GM06990 (cell line): ENCODE measurements around the gene NDUFS8.

Source experiments
- DNase-seq: peaks from one replicate; pipeline ENCODE4 v3.0.0-alpha.2; 2011; ENCODE audit not compliant: insufficient read length; ENCODE audit errors: extremely low read depth
- H3K27me3 ChIP-seq: replicated peaks from 2 replicates; pipeline ENCODE4 v1.6.0; 2011; ENCODE audit warnings: low read length; ENCODE audit not compliant: control insufficient read depth, insufficient read depth
- H3K36me3 ChIP-seq: 2 replicates; pipeline ENCODE4 v1.5.1; 2011; ENCODE audit warnings: low read length; ENCODE audit not compliant: control insufficient read depth, insufficient read depth
- H3K4me3 ChIP-seq: replicated peaks from 2 replicates; pipeline ENCODE4 v1.5.1; 2011; ENCODE audit warnings: low read depth, mild to moderate bottlenecking, control low read depth, low read length
- TF ChIP-seq, protein P1 (sequence below): IDR thresholded peaks from 2 replicates; pipeline ENCODE4 v1.5.1; 2011; ENCODE audit warnings: low read length, control low read depth, mild to moderate bottlenecking, inconsistent platforms; ENCODE audit not compliant: insufficient read depth, poor library complexity, severe bottlenecking

NDUFS8 gene

DNA sequence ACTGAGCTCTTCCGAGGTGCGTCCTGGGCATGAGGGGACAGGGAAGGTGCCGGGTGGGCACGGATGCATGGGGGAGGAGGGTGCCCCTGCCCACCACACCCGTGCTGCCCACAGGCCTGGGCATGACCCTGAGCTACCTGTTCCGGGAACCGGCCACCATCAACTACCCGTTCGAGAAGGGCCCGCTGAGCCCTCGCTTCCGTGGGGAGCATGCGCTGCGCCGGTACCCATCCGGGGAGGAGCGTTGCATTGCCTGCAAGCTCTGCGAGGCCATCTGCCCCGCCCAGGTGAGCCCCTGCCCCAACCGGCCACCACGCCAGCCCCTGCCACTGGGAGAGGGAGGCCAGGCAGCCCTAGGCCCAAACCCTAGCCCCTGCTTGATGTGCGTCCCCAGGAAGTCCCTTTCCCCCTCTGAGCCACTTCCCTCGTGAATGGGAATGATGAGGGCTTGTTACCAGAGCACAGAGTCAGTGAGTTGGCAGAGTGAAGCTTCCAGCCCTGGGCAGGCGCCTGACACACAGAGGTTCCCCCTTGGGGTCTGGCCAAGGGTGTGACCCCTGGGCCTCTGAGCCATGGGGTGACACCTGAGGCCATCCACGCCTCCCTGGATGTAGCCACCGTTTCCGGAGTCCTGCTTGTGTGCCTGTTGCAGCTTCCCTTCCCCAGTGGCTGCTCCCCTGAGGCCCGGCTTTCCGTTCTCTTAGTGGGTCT is 2.7 kb downstream of the NDUFS8 start:
- Histone ChIP-seq H3K36me3 (peaks cover 17% of the 10 kb centered on the region), H3K4me3 (no peak overlapping the region), H3K27me3 (no peaks in the 10 kb centered on the region)
- DNase-seq = no peak
- TF ChIP-seq, protein P1, sequence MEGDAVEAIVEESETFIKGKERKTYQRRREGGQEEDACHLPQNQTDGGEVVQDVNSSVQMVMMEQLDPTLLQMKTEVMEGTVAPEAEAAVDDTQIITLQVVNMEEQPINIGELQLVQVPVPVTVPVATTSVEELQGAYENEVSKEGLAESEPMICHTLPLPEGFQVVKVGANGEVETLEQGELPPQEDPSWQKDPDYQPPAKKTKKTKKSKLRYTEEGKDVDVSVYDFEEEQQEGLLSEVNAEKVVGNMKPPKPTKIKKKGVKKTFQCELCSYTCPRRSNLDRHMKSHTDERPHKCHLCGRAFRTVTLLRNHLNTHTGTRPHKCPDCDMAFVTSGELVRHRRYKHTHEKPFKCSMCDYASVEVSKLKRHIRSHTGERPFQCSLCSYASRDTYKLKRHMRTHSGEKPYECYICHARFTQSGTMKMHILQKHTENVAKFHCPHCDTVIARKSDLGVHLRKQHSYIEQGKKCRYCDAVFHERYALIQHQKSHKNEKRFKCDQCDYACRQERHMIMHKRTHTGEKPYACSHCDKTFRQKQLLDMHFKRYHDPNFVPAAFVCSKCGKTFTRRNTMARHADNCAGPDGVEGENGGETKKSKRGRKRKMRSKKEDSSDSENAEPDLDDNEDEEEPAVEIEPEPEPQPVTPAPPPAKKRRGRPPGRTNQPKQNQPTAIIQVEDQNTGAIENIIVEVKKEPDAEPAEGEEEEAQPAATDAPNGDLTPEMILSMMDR = no peak

DNA sequence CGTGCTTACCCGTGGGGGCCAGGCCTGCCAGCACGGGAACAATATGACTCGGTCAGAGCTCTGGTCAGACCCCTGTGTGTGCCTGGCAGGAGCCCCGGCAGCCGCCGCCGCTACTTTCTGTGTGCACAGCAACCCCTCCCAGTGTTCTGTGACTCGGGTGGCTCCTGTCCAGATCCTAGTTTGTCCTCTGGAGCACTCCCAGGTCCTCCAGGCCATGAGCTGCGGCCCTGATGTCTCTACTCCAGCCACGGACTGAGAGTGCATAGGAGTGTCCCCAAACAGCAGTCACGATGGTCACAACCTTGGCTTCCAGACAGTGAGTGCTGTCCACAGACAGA is 3.2 kb downstream of the NDUFS8 start:
- no peak for DNase-seq
- no peaks in the 10 kb centered on the region for H3K27me3 ChIP-seq
- no peak overlapping the region for H3K4me3 ChIP-seq
- TF ChIP-seq, protein P1 = no peak
- peaks cover 17% of the 10 kb centered on the region for H3K36me3 ChIP-seq

DNA sequence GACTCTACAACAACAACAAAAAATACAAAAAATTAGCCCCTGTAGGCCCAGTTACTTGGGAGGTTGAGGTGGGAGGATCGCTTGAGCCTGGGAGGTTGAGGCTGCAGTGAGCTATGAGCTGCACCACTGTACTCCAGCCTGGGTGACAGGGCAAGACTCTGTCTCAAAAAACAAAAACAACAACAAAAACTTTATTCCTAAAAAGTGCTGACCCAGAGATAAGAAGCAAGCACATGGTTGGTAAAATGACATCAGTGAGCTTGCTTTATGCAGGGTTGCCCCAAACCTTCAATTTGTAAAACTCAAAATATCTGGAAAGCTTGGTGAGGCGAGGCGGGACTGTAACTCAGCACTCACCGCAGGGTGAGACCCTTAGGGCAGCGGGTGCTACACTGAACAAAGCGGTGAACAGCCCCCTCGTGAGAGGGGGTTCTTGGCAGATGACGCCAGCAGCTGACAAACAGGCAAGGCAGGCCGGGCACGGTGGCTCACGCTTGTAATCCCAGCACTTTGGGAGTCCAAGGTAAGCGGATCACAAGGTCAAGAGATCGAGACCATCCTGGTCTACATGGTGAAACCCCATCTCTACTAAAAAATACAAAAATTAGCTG is 4.9 kb downstream of the NDUFS8 start:
- Histone ChIP-seq H3K27me3 (no peaks in the 10 kb centered on the region), H3K36me3 (peaks cover 17% of the 10 kb centered on the region), H3K4me3 (no peak overlapping the region)
- TF ChIP-seq, protein P1 = no peak
- DNase-seq = no peak

DNA sequence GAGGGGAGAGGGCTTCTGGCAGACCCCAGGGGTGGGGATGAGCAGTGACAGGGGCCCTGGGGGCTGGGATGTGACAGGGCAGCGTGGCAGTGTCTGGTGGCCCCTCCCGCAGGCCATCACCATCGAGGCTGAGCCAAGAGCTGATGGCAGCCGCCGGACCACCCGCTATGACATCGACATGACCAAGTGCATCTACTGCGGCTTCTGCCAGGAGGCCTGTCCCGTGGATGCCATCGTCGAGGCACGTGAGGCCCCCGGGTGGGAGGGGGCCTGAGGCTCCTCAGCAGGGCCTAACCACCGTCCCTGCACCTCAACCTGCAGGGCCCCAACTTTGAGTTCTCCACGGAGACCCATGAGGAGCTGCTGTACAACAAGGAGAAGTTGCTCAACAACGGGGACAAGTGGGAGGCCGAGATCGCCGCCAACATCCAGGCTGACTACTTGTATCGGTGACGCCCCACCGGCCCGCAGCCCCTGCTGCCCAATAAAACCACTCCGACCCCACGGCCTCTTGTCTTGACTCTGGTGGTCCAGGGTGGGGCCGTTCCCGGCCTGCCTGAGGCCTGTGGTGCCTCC is 5.7 kb downstream of the NDUFS8 start:
- TF ChIP-seq, protein P1 = no peak
- Histone ChIP-seq H3K36me3 (peaks cover 19% of the 10 kb centered on the region), H3K4me3 (no peak overlapping the region), H3K27me3 (no peaks in the 10 kb centered on the region)
- no peak for DNase-seq

DNA sequence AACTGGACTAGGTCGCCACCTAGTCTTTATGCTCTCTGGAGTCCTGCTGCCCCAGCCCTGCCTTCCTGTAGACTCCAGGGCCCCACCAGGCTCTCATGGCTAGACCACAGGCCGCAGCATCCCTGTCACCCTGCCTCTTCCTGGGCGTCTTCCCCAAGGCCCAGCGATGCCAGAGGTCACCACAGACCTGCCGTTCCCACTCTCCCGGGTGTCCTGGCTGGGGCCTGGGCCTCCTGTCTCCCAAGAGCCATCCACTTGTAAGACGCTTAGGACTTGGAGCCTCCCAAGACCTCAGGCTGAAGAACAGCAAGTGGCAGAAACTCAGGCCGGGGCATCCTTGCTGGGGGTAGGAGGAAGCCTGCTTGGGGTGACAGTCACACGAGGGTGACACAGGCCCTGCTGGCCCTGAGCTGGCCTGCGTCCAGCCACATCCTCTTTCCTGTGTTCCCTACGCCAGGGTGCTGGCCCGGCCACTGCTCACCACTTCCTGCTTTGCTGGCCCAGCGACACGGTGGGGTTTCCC is 6.3 kb downstream of the NDUFS8 start:
- TF ChIP-seq, protein P1 = no peak
- Histone ChIP-seq H3K4me3 (no peak overlapping the region), H3K27me3 (no peaks in the 10 kb centered on the region), H3K36me3 (peaks cover 23% of the 10 kb centered on the region)
- no peak for DNase-seq
